ENCODE results near the gene LENEP.

The LENEP gene

DNA sequence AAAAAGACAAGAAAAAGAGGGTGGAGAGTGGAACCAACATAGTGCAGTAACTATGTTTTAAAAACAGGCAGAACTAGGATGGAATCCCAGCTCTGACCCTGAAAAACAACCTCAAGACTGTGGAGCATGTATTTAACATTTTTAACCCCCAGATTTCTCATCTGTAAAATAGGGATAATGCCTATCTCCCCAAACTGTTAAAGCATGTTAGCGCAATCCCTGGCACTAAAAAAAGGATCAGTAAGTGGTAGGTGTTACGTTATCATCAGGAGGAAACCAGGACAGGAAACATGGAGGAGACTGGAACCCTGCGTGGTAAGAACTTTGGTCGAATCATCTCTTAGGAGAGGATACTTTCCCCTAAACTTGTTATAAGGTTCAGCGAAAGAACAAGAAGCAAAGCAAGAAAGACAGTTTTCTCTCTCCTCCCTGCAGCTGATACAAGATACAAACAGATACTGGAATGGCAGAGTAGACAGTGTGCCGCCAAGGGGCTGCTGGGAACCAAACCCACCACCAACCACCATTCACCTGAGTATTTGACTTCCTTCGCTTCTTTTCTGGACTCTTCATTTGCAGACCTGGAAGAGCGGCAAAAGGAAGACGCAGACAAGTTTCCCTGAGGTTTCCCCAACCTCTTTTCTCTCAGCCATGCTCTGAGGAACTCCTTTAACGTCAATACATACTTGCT lies 32.8 kb upstream of the LENEP start:
- DNase-seq, result no peak

DNA sequence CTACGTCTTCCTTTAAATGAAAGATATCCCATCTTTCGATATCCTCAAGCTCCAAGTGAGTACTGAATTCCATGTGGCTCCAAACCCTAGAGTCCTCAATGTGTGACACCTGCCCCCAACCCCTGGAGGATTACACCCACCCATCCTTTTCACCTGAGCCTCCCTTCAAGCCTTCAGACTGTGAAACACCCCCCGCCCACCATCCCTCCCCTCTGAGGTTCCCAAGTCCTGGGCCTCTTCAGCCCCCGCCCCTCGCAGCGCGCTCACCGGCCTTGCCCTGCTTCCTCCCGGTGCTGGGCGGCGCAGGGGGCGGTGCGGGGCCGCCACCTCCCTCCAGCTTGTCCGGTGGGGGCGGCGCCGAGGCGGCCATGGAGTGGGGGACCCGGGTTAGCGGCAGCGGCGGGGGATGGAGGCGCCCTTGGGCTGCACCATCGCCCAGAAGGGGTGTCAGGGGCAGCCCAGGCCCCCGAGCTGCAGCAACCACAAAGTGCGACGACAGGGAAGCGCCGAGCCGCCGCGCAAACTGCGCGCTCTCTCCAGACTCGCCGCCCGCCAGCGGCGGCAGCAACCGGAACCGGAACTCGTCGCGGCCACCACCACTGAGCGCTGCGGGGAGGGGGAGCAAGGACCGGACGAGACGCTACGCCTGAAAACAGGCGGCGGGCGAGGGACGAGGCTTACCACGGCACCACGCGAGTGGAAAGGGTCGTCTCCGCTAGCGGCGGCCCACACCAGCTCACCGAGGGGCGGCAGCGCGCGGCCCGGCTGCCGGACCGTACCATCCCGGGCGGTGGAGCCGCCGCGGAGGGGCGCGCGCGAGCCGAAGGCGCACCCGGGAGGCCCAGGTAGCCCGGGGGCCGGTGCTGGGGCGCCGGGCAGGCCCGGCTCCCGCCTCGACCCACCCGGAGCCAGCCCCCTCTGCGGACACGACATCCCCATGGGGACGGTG lies 31.9 kb upstream of the LENEP start, which contains the start of gene PYGO2:
Gene PYGO2, minus strand, starts transcription at position 576 of the 949 bp plus-strand sequence. Its CDS starts 206 bp downstream, at position 370.
- DNase-seq, result peak; percentile 77

DNA sequence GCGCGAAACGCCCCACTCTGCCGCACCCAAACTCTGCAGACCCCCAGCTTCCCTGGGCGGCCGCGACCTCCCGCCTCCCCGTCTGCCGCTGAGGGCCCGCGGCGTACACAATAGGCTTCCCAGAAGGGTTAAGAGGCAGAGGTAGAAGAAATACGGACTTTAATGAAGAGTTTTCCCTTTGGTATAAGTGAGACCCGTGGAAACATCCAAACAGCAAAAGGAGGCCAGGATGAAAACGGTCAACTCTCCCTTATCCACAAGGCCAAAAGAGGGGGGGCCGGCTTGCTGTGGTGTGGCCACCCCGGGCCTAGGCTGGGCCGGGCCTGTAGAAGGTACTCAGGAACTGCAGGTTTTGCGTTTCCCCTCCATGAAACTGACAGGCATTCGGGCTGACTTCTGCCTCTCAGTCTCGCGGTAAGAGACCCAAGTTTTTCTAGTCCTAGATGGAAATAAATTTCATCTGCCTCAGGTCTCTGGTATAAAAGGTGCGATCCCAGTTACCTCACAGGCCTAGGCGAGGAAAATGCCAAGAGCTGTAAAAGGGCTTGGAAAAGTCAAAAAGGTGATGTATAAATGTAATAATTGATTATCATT lies 31.1 kb upstream of the LENEP start:
- DNase-seq, result no peak

DNA sequence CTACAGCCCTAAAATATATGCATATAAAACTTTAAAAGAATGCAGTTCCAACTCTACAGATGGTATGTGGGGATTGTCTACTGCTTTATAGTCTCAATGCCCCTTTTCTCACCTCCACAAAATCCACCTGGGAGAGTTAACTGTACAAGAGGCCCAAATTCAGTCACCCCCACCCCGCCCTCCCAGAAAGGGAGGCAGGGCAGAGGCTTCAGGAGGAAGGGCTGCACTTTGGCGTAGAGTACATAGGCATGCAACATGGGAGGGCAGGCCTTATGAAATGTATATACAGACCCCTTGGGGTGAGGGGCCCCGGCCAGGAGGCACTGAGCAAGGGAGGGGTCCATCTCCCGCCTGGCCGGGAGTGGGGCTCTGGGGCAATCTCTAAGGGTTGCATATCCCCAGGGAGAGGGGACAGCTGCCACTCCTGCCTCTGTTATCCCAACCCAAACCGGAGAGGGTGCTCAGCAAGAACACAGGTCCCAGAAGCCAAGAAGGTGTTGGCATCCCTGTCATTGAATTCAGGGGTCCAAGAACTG lies 30.5 kb upstream of the LENEP start:
- no peak for DNase-seq

DNA sequence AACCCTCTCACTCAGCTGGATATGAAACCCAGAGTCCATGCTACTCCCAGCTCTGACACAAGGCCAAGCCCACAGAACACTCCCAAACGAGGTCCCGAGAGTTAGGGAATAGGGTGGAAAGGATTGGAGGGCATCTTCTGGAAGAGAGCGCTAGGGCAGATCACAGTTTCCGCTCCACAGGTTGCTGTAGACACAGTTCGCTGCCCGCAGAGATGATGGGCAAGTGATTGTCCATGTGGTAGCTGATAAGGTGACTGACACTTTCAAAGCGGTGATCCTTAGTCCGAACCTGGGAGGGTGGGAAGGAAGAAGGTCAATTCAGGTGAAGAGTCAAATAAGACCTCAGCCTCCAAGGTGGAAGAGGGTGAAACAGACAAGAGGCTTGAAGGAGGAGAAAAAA lies 29.7 kb upstream of the LENEP start:
- DNase-seq, result no peak

DNA sequence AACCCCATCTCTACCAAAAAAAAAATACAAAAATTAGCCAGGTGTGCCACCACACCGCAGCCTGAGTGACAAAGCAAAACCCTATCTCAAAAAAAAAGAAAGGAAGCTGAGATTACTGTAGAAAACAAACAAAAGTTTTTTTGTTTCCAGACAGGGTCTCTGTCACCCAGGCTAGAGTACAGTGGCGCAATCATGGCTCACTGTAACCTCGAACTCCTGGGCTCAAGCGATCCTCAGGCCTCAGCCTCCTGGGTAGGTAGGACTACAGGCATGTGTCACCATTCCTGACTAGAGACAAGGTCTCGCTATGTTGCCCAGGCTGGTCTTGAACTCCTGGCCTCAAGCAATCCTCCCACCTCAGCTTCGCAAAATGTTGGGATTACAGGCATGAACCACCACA lies 29.0 kb upstream of the LENEP start:
- DNase-seq, result no peak

DNA sequence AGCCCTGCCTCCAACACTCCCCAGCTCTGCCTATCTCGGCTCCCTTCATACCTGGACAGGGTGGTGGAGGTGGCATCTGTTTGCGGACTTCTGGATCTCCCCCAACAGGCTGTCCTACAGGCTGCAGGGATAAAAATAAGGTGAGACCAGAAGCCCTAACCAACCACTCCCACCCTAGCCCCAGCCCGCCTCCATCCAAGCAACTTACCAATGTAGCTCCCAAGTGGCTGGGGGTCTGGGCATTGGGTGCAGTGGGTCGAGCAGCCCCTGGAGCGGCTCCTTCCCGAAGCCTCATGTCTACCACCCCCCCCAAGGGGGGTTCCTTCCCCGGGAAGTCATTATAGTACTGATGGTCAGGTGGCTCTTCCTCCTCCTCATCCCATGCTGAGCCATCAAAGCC lies 27.3 kb upstream of the LENEP start:
- DNase-seq, result no peak

DNA sequence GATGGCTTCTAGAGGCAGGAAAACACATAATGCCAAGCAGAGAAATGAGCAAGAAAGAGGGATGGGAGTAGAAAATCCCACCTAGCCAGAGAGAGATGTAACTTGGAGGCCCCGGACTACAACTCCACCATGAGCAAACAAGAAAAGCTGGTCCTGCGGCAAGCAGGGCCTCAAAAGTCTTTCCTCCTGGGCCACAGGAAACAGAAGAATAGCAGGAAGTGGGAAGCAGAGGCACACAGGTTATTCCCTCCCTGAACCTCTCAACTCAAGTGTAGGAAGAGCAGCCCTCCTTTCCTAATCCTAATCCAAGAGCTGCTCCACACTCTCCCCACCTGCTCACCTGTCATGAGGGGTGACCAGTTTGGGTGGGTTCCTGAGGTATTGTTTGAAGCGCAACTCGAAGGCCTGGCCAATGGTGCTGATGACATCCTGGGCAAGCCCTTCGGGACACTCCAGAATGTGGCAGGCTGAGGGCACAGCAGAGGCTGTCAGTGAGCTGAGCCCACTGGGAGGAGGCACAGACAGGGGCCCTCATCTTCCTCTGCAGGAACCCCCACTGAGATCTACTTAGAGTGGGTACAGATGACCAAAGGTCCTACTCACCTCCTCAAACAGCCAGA lies 25.9 kb upstream of the LENEP start:
- DNase-seq, result no peak

DNA sequence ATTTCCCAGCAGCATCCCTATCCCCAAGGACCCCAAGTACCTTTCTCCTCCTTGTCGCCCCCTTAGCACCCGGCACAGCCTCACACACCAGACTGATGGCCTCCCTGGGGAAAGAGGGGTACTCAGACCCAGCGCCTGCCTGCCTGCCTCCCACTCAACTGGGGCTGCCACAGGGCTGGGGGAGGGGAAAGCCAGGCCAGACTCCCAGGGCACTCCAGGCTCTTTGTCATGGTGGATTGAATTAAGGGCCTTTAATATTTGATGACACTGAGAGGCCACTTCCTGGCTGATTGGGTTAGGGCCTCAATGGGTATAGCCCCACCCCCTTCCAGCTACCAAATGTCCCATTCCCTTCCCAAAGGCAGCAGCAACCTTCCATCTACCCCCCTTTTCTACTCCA lies 24.7 kb upstream of the LENEP start:
- DNase-seq, result no peak

DNA sequence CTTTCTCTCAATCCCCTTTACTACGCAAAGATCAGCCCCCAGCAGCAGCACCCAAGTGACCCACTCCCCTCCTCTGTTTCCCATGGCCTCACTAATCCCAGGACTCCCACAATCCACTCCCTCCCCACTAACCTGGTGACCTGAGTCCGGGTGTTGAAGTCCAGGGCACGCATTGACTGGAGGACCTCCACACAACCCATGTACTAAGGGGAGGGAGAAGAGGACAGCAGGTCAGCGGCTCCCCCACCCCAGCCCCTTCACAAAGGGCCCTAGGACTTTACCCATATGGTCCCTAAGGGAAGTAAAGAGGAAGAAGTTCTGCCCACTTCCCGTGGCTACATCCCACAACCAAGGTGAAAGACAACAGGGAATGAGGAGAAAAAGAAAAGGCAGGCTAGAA lies 24.1 kb upstream of the LENEP start:
- no peak for DNase-seq

DNA sequence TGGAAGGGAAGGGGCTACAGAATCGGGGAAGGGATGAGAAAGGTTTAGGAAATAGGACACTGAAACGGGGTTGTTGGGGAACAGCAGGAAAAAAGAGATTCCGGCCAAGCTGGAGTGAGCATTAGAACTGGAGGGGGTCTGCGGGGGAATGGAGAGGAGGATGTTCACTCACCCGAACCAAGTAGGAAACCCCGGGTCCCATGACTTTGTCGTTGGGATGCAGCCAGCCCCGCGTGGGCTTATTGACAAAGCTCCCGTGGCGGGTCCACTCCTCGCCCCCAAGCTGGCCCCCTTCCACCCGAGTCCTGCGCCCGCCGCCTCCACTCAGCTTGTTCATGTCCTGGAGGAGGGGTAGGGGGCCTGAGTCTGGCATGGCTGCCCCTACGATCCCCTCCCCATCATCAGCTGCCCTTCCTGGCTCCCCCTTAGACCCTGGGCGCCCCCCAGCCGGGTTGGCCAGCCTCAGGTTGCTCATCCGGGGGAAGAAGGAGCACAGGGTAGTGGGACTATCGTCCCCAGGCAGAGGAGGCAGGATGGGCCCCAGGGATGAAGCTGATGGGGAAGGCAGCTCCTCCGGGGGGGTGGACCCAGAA lies 23.4 kb upstream of the LENEP start:
- no peak for DNase-seq

DNA sequence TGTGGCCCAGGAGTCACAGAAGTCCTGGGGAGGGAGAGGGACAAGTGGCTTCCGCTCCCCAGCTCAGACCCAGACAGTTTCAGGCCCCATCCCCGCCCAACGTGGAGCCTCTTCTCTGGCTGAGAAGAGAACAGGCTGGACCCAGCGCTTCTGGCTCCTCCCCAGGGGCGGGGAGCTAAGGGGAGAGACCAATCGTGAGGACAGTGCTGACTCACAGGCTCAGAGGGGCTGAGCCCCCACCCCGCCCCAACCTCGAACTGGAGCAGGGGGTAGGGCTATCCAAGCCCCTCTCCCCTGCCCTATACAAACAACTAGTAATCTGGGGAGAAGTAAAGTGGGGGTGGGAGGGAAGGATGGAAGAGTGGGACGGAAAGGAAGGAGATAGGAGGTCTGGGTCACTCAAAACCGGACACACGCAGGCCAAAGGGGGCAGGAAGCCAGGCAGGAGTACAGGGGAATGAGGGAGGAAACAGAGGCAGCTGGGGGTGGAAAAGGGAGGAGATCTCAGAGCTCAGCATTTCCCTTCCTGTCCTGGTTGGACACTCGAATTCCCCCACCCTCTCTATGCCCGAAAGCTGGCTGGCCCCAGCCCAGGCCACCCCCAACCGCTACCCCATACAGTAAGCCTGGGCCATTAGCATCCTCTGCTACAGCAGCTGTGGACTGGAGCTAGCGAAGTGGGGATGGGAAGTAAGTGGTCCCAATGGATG lies 22.6 kb upstream of the LENEP start, which contains the start of gene SHC1:
Gene SHC1, minus strand, starts transcription at position 117 of the 710 bp plus-strand sequence. CDS start 221 bp downstream, outside the sequence.
- no peak for DNase-seq

DNA sequence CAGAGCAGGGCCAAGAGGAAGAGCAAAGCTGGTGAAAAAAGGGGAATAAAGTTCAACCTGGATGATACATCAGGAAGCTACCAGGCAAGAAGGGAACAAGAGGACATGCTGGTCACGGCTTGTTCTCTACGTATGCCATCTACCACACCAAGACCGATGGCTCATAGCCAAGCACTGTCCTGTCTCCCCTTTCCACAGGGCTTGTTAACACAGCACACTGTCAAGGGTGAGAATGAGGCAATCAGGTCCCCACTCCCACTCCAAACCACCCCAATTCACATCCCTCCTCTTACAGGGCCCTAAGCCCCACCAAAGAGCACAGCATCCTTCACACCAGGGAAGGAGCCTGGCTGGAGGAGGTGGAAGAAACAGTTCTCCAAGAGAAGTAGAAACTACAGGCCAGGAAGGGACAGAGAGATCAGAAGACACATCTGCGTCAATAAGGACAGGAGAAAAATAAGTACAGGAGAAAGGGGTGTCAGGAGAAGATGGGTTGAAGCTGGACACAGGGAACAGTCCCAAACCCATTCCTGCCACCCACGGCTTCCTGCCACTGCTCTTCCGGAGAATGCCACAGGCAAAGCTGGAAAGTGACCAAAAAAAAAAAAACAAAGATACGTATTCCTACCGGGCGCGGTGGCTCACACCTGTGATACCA lies 21.9 kb upstream of the LENEP start:
- DNase-seq, result no peak

DNA sequence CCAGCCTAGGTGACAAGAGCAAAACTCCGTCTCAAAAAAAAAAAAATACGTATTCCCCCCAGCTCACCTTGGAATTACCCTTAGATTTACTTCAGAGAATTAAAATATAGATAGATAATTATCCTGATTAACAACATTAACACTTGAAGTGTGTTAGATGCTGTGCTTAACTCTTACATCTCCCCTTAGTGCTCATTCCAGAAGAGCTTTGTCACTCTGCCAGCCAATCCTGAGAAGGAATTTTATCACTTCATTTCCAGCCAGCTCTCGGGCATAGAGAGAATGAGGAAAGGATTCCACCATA lies 21.2 kb upstream of the LENEP start:
- no peak for DNase-seq

DNA sequence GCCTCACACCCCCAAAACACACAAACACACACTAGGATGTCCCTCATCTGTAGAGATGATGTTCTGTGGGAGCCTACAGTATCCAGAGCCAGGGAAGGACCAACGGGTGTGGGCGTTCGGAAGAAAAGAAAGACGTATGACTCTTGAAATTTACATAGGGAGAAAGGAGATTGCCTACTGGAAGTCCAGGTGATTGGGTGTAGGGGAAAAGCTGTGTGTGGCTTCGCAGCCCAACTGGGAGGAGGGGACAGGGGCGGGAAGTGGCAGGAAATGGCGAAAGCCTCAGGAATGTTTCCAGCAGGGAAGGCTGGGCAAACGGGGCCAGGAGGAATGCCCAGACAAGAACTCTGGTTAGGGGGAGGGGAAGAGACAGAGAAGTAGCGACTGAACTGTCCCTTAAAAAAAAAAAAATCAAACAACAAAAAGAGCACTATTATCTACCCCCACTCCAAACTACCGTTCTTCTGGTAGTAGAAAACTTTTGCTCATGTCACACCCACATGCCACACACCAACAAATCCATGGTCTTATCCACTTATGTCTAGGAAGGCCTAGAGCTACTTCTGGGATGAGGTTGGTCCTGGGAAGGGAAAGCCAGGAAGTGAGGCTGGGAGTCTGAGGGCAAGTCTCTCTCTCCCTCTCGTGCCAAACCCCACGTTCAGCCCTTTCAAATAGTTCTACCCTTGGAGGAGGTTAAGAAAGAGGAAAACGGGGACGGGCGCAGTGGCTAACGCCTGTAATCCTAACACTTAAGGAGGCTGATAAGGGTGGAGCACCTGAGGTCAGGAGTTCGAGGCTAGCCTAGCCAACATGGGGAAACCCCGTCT lies 20.7 kb upstream of the LENEP start:
- DNase-seq, result no peak

DNA sequence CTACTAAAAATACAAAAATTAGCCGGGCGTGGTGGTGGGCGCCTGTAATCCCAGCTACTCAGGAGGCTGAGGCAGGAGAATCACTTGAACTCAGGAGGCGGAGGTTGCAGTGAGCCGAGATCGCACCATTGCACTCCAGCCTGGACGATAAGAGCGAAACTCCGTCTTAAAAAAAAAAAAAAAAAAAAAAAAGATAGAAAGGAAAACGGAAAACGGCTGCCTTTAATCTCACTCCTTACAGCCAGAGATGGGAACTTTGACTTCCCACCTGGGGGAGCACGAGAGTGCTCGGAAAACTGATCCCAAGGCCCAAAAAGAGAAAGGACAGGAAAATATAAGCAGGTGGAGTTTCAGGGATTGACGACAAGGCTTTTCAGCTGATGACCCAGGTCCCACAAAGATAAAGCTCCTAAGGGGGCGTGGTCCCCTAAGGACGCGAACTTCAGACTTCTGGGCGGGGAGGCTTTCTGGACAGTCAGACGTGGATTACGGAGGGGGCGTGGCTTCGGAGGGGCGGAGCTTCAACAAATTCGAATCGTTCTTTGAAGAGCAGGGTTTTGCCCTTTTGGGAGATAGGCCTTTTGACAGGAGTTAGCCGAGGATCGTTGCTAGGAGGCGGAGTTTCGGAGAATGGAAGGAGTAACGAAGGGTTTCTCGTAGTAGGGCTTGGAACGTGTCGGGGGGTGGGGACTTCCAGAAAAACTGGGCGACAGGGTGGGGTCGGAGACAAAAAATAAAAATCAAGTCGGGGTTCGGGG lies 19.9 kb upstream of the LENEP start:
- peak; percentile 91 for DNase-seq

DNA sequence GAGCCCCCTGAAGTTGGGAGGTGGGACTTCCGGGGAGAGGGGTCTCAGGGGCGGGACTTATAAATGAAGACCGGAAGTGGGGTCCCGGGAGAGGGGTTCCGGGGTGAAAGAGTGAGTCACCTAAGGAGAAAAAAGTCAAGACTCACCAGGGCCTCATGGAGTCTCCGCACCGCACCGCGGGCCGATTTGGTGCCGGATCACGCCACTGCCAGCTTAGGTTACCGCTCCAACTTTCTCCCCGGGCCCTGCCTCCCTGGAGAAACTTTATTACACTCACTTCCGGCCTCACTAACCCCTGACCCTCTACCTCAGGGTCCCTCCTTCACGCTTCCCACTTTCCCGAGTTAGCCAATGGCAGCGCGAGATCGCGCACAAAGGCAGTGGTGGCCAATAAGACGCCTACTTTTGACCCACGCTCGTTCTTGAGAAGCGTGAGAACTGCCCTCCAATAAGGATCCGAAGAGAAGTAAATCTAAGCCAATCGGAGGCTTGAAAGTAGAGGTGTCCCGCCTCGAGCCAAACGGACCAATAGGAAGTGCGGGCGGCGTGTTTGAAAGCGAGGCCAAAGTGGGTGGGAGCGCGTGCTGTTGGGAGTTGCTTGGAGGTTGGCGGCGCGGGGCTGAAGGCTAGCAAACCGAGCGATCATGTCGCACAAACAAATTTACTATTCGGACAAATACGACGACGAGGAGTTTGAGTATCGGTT lies 19.1 kb upstream of the LENEP start, which contains the start of gene CKS1B:
Gene CKS1B, plus strand, starts transcription at position 580 of the 706 bp plus-strand sequence. Its CDS starts 65 bp downstream, at position 645.
- peak; percentile 100 for DNase-seq

DNA sequence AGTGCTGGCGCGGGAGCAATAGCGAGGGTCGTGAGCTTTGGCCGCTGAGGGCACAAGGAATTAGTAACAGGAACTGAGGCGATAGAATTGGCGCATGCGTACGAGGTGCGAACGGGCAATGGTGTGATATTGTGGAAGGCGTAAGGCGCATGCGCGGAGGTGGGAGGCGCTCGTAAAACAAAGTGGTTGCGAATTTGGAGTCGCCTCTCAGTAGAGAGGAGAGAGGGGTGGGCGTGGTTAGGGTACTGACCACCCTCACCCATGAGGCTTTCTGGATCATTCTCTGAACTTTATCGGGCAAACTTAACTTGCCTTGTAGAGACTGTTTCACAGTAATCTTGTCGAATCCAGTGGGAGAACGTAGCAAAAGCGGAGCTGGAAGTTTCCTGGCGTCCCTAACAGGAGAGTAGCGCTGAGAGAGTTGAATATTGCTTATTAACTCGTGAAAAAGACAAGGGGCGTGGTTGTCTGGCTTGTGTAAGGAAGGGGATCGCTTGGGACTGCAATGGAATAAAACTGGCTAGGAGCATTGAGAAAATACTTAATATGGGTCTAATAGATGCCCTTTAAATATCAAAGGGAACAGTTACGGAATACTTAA lies 18.5 kb upstream of the LENEP start:
- DNase-seq, result peak; percentile 95

Measured in CD4-positive, alpha-beta T cell treated with Interleukin-4 for 4 hours (primary cell).